A549 (cell line): ENCODE data around the gene COPS3.

ENCODE experiments used
- MYC ChIP-seq: IDR thresholded peaks from 2 replicates; pipeline ENCODE4 v1.6.1; 2012; ENCODE audit warnings: mild to moderate bottlenecking, inconsistent platforms, low read length, improper control_type of control experiment, borderline replicate concordance
- TF ChIP-seq, protein P1 (sequence below): fragments of >200 bp; sonication (Bioruptor Twin); formaldehyde crosslinking; IDR thresholded peaks from 3 replicates; pipeline ENCODE4 v1.5.1; 2016

DNA sequence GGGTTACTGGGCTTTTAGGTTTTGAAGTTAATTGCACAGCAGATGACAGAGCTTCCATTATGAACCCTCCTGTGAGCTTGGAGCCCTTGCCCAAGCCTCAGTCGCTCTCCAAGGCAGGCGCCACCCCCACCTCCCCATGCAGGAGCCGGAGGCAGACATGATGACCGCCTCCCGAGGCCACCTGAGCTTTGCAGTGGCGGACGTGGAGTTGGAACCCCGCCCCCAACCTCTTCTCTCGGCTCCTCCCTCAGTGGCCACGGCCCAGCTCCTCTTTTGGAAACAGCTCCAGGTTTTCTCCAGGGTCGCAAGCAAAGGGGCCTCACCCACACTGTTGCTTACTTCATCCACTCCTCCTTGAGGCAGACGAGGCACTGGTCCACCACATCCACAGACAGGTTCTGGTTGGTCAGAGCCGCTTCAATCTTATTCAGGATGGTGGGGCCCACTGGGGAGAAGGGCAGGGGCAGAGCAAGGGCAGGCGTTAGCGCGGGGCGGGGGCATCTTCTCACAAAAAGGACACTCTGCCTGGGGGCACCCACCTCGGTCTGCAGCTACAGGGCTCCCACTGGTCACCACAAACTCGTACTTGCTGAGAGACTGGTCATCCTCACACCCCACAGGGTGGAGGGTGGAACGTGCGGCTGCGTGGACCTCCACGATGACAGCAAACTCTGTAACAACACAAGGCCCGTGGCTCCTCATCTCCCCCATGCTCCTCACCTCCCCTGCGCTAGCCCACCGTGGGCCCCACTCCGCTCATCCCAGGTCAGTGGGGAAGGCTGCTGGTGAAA, 66.2 kb downstream of the COPS3 start:
- TF ChIP-seq, protein P1, sequence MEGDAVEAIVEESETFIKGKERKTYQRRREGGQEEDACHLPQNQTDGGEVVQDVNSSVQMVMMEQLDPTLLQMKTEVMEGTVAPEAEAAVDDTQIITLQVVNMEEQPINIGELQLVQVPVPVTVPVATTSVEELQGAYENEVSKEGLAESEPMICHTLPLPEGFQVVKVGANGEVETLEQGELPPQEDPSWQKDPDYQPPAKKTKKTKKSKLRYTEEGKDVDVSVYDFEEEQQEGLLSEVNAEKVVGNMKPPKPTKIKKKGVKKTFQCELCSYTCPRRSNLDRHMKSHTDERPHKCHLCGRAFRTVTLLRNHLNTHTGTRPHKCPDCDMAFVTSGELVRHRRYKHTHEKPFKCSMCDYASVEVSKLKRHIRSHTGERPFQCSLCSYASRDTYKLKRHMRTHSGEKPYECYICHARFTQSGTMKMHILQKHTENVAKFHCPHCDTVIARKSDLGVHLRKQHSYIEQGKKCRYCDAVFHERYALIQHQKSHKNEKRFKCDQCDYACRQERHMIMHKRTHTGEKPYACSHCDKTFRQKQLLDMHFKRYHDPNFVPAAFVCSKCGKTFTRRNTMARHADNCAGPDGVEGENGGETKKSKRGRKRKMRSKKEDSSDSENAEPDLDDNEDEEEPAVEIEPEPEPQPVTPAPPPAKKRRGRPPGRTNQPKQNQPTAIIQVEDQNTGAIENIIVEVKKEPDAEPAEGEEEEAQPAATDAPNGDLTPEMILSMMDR = no peak
- no peak for TF ChIP-seq MYC
